Measurements from ENCODE around the gene CROCC.
"Not testable (repeated sequence)": the region's sequence is repeated elsewhere in the genome, so short reads cannot be mapped to it uniquely, and the experiment has no call there.

The CROCC gene

GRCh38 chr1:16913833-16914662, 7.7 kb upstream of the CROCC start:
- ChIA-PET POLR2A (no interaction called here), CTCF (interaction anchor here (0.7 to 1.7 kb wide), 2 partner anchors 37 to 429 kb away, joined by 3 to 5 read pairs; no protein-coding TSS in a partner anchor)
- peak; percentile 38 for TF ChIP-seq CTCF (IDR thresholded peaks at IDR 0.05; ENCODE audit: insufficient read depth, low read length, missing control alignments)
- peak; percentile 53 for DNase-seq (ENCODE audit: low read depth, low spot score)
- peak overlapping the region; percentile 75 for H3K4me3 ChIP-seq (ENCODE audit: low read depth, low read length)

DNA sequence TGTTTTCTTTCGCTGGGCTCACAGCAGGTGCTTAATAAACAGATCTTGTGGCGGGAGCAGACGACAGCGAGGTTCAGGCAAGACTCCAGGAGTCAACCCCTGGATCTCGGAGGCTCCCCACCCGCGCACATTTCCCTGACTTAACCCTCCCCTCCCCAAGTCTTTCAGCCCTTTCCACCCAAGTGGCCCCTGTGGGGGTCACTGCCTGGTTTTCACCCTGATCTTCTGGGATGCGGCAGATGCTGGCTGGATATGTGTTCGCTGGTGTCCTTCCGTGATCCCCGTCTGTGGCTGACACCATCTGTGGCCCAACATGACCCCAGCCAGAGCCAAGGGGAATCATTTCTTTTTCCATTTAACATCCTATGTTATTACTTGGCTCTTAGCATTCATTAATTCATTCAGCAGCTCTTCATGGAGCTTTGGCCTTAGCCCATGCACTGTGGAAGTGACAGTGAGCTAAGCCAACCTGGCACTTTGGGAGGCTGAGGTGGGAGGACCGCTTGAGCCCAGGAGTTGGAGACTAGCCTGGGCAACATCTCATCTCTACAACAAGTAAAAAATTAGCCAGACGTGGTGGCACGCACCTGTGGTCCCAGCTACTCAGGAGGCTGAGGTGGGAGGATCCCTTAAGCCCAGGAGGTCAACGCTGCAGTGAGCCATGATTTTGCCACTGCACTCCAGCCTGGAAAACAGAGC, 6.7 kb upstream of the CROCC start:
- peak overlapping the region; percentile 75 for H3K4me3 ChIP-seq (ENCODE audit: low read depth, low read length)
- POLR2A ChIA-PET; DNase-seq (ENCODE audit: low read depth, low spot score): not testable (repeated sequence)
- CTCF ChIA-PET = interaction anchor here (0.7 to 1.7 kb wide), 3 partner anchors 36 to 430 kb away, joined by 3 to 6 read pairs (median 5); no protein-coding TSS in a partner anchor

GRCh38 chr1:16915627-16915973, 6.1 kb upstream of the CROCC start:
- H3K4me3 ChIP-seq (ENCODE audit: low read depth, low read length) = no peak overlapping the region
- no peak for TF ChIP-seq CTCF (IDR thresholded peaks at IDR 0.05; ENCODE audit: insufficient read depth, low read length, missing control alignments)
- CTCF ChIA-PET = interaction anchor here (1.5 to 1.7 kb wide), 2 partner anchors 36 to 130 kb away, joined by 5 to 6 read pairs; no protein-coding TSS in a partner anchor
- DNase-seq (ENCODE audit: low read depth, low spot score) = no peak
- POLR2A ChIA-PET = no interaction called here

DNA sequence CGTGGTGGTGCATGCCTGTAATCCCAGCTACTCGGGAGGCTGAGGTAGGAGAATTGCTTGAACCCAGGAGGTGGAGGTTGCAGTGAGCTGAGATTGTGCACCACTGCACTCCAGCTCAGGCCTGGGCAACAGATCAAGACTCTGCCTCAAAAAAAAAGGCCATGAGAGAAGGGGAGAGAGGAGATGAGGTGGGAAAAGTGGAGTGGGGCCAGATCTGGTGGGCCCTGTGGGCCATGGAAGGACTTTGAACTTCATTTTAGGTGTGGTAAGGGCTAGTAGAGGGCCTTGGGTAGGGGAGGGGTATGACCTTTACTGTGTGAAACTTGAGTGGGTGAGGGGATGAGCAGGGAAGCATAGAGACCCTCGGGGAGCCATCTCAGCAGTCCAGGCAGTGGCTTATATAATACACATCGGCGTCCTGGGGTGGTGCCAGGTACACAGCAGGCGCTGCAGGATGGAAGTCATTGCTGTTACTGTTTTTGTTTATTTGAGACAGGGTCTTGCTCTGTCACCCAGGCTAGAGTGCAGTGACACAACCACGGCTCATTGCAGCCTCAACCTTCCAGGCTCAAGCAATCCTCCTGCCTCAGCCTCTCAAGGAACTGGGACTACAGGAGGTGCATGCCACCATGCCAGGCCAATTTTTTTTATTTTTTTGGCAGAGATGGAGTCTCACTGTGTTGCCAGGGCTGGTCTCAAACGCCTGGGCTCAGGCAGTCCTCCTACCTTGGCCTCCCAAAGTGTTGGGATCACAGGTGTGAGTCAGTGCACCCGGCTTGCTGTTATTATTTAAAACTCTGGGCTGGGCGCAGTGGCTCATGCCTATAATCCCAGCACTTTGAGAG, 5.5 kb upstream of the CROCC start:
- POLR2A ChIA-PET; DNase-seq (ENCODE audit: low read depth, low spot score); H3K4me3 ChIP-seq (ENCODE audit: low read depth, low read length): not testable (repeated sequence)
- CTCF ChIA-PET = interaction anchor here (1.5 to 1.7 kb wide), 2 partner anchors 35 to 130 kb away, joined by 5 to 6 read pairs; no protein-coding TSS in a partner anchor

GRCh38 chr1:16918371-16918770, 3.4 kb upstream of the CROCC start:
- ChIA-PET CTCF (interaction anchor here (0.8 kb wide), 1 partner anchor 283 kb away, joined by 3 read pairs; no protein-coding TSS in a partner anchor), POLR2A (no interaction called here)
- H3K4me3 ChIP-seq (ENCODE audit: low read depth, low read length) = no peak overlapping the region
- no peak for DNase-seq (ENCODE audit: low read depth, low spot score)
- TF ChIP-seq CTCF (IDR thresholded peaks at IDR 0.05; ENCODE audit: insufficient read depth, low read length, missing control alignments) = no peak

GRCh38 chr1:16918936-16919665, 2.6 kb upstream of the CROCC start:
- DNase-seq (ENCODE audit: low read depth, low spot score); H3K4me3 ChIP-seq (ENCODE audit: low read depth, low read length); POLR2A ChIA-PET: not testable (repeated sequence)
- CTCF ChIA-PET = interaction anchor here (0.8 kb wide), 1 partner anchor 284 kb away, joined by 3 read pairs; no protein-coding TSS in a partner anchor

DNA sequence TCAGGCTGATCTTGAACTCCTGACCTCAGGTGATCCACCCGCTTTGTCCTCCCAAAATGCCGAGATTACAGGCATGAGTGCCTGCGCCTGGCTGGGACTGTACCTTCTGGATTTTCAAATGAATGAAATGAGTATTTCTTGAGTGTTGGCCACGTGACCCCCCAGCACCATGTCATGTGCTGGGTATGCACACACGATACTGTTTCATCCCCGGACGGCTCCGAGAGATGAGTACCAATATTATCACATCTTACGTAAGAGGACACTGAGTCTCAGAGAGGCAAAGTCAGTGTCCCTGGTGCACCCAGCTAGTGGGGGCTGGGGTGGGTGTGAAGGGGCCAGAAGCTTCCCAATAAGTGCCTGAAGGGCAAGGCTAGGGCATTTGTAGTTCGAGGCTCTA, 780 bp upstream of the CROCC start:
- no peak for DNase-seq (ENCODE audit: low read depth, low spot score)
- ChIA-PET POLR2A (no interaction called here), CTCF (no interaction called here)
- H3K4me3 ChIP-seq (ENCODE audit: low read depth, low read length) = no peak overlapping the region
- no peak for TF ChIP-seq CTCF (IDR thresholded peaks at IDR 0.05; ENCODE audit: insufficient read depth, low read length, missing control alignments)

All from AG04449 (cell line).